Caco-2 (cell line): ENCODE measurements around the gene DNAH8. TPM values are rescaled to one million over a fixed set of nuclear protein-coding genes. Genes with fewer than 3 reads are reported as not detected.

Experiments
- BruUV-seq: library from RNA; stranded (reverse); fragments of 400-500 nt; replicated peaks from 2 replicates; lab custom pipeline; 2021; lab: Mats Ljungman, UMichigan
- CTCF ChIA-PET: fragments of 300-600 bp; sonication (Branson Sonifier 250); formaldehyde crosslinking; loops from one replicate; lab custom pipeline; 2022; ENCODE audit warnings: antibody characterized with exemption; lab: Charles Lee
- POLR2A ChIA-PET: fragments of 300-600 bp; sonication (Branson Sonifier 250); formaldehyde crosslinking; loops from one replicate; lab custom pipeline; 2022; ENCODE audit warnings: antibody characterized with exemption; lab: Charles Lee
- DNase-seq, 2 experiments: peaks; one replicate each; pipeline versions ENCODE4 v3.0.0 to v3.0.0-alpha.2; 2020 to 2022
- H3K27me3 ChIP-seq: replicated peaks from 2 replicates; pipeline ENCODE4 v1.6.0; 2011; ENCODE audit warnings: low read length; ENCODE audit not compliant: control insufficient read depth, insufficient read depth
- H3K36me3 ChIP-seq: 2 replicates; pipeline ENCODE4 v1.5.1; 2011; ENCODE audit warnings: low read length; ENCODE audit not compliant: control insufficient read depth, insufficient read depth
- H3K4me1 ChIP-seq: fragments of 250-450 bp; sonication (Bioruptor Pico); 2 replicates; pipeline ENCODE4 v1.5.1; 2020; ENCODE audit warnings: mild to moderate bottlenecking
- H3K4me3 ChIP-seq: 2 replicates; pipeline ENCODE4 v1.5.1; 2011; ENCODE audit warnings: low read depth, mild to moderate bottlenecking, control low read depth, low read length
- H3K9me3 ChIP-seq: fragments of 250-450 bp; sonication (Bioruptor Pico); 2 replicates; pipeline ENCODE4 v1.5.1; 2020; ENCODE audit warnings: mild to moderate bottlenecking, moderate library complexity
- H3K27ac Mint-ChIP-seq: one replicate; pipeline ENCODE4 v1.8.0; 2022; ENCODE audit warnings: mixed read lengths; ENCODE audit not compliant: unreplicated experiment
- H3K27me3 Mint-ChIP-seq: one replicate; pipeline ENCODE4 v1.8.0; 2022; ENCODE audit warnings: mixed read lengths; ENCODE audit not compliant: insufficient read depth, unreplicated experiment
- H3K36me3 Mint-ChIP-seq: one replicate; pipeline ENCODE4 v1.8.0; 2022; ENCODE audit warnings: mild to moderate bottlenecking, mixed read lengths; ENCODE audit not compliant: insufficient read depth, unreplicated experiment
- H3K4me1 Mint-ChIP-seq: one replicate; pipeline ENCODE4 v1.8.0; 2022; ENCODE audit warnings: low read depth, mixed read lengths; ENCODE audit not compliant: unreplicated experiment
- H3K4me3 Mint-ChIP-seq: one replicate; pipeline ENCODE4 v1.8.0; 2022; ENCODE audit warnings: mild to moderate bottlenecking, moderate library complexity, mixed read lengths; ENCODE audit not compliant: unreplicated experiment
- H3K9me3 Mint-ChIP-seq: one replicate; pipeline ENCODE4 v1.8.0; 2022; ENCODE audit warnings: mixed read lengths; ENCODE audit not compliant: unreplicated experiment
- CTCF ChIP-seq, 2 experiments: fragments of 200-600 bp in 1 of 2; IDR thresholded peaks; 1 replicate in 1 of 2; 2 replicates in 1 of 2; pipeline versions ENCODE4 v1.5.1 to v1.8.0; 2011 to 2022; ENCODE audit warnings: antibody characterized with exemption in 1 of 2, control low read depth in 1 of 2, inconsistent platforms in 1 of 2, low read depth in 1 of 2, low read length in 1 of 2, mild to moderate bottlenecking in 1 of 2, moderate library complexity in 1 of 2; ENCODE audit not compliant: insufficient read depth in 1 of 2, severe bottlenecking in 1 of 2, unreplicated experiment in 1 of 2
- intact Hi-C: fragments of 100-400 bp; cut with micrococcal nuclease; formaldehyde crosslinking; loops from one replicate; pipeline ENCODE4 v1.10.0; 2022; ENCODE audit not compliant: unreplicated experiment
- total RNA-seq: library from RNA; stranded (reverse); gene quantifications from 2 replicates; pipeline ENCODE4 v1.2.3, GENCODE V29; 2022

The DNAH8 gene
- total RNA-seq, 1 experiment from 2014 or later, result not detected

- POLR2A ChIA-PET, result no interaction called here
- Histone ChIP-seq H3K27me3 (no peaks in the 10 kb centered on the region), H3K4me3 (no peak overlapping the region), H3K4me1 (no peaks in the 10 kb centered on the region), H3K36me3 (no peaks in the 10 kb centered on the region), H3K9me3 (no peaks in the 10 kb centered on the region)
- no TSS peak for BruUV-seq
- Mint-ChIP-seq H3K36me3 (no peaks in the 10 kb centered on the region), H3K27me3 (no peaks in the 10 kb centered on the region), H3K9me3 (no peaks in the 10 kb centered on the region), H3K4me3 (no peak overlapping the region), H3K4me1 (no peaks in the 10 kb centered on the region), H3K27ac (no peak overlapping the region)
- no peak for TF ChIP-seq CTCF (IDR thresholded peaks at IDR 0.05; ENCODE audit: insufficient read depth in 1 of 2, low read depth in 1 of 2, low read length in 1 of 2, severe bottlenecking in 1 of 2, unreplicated experiment in 1 of 2)
- DNase-seq, result no peak
- intact Hi-C loops, result no loop called here
- CTCF ChIA-PET, result no interaction called here
Observed at GRCh38 chr6:38783443-38784228, 68.5 kb downstream of the DNAH8 start.

GRCh38 chr6:38784506-38785235 is 69.6 kb downstream of the DNAH8 start:
- no peaks in the 10 kb centered on the region for H3K4me1 Mint-ChIP-seq
- intact Hi-C loops, result no loop called here
- H3K9me3 Mint-ChIP-seq, result no peaks in the 10 kb centered on the region
- no peaks in the 10 kb centered on the region for H3K27me3 ChIP-seq
- no peak overlapping the region for H3K4me3 ChIP-seq
- DNase-seq, result no peak
- H3K4me3 Mint-ChIP-seq, result no peak overlapping the region
- H3K36me3 ChIP-seq, result no peaks in the 10 kb centered on the region
- no peak for TF ChIP-seq CTCF (IDR thresholded peaks at IDR 0.05; ENCODE audit: insufficient read depth in 1 of 2, low read depth in 1 of 2, low read length in 1 of 2, severe bottlenecking in 1 of 2, unreplicated experiment in 1 of 2)
- POLR2A ChIA-PET, result no interaction called here
- no peaks in the 10 kb centered on the region for H3K9me3 ChIP-seq
- no peaks in the 10 kb centered on the region for H3K4me1 ChIP-seq
- H3K36me3 Mint-ChIP-seq, result no peaks in the 10 kb centered on the region
- H3K27ac Mint-ChIP-seq, result no peak overlapping the region
- CTCF ChIA-PET, result no interaction called here
- no peaks in the 10 kb centered on the region for H3K27me3 Mint-ChIP-seq
- BruUV-seq, result no TSS peak

GRCh38 chr6:38786486-38786885 is 71.4 kb downstream of the DNAH8 start:
- H3K36me3 ChIP-seq, result no peaks in the 10 kb centered on the region
- no peaks in the 10 kb centered on the region for H3K27me3 Mint-ChIP-seq
- no peak overlapping the region for H3K27ac Mint-ChIP-seq
- BruUV-seq, result no TSS peak
- H3K36me3 Mint-ChIP-seq, result no peaks in the 10 kb centered on the region
- no peaks in the 10 kb centered on the region for H3K27me3 ChIP-seq
- no peaks in the 10 kb centered on the region for H3K9me3 Mint-ChIP-seq
- no peak overlapping the region for H3K4me3 ChIP-seq
- ChIA-PET CTCF (no interaction called here), POLR2A (no interaction called here)
- DNase-seq, result no peak
- intact Hi-C loops, result no loop called here
- no peaks in the 10 kb centered on the region for H3K4me1 Mint-ChIP-seq
- H3K9me3 ChIP-seq, result no peaks in the 10 kb centered on the region
- TF ChIP-seq CTCF (IDR thresholded peaks at IDR 0.05; ENCODE audit: insufficient read depth in 1 of 2, low read depth in 1 of 2, low read length in 1 of 2, severe bottlenecking in 1 of 2, unreplicated experiment in 1 of 2), result no peak
- H3K4me3 Mint-ChIP-seq, result no peak overlapping the region
- H3K4me1 ChIP-seq, result no peaks in the 10 kb centered on the region
